ENCODE results near the gene SLC8A2.
A peak's percentile ranks its signal among the peaks of the same experiment; 100 is the strongest.

The SLC8A2 gene, protein sequence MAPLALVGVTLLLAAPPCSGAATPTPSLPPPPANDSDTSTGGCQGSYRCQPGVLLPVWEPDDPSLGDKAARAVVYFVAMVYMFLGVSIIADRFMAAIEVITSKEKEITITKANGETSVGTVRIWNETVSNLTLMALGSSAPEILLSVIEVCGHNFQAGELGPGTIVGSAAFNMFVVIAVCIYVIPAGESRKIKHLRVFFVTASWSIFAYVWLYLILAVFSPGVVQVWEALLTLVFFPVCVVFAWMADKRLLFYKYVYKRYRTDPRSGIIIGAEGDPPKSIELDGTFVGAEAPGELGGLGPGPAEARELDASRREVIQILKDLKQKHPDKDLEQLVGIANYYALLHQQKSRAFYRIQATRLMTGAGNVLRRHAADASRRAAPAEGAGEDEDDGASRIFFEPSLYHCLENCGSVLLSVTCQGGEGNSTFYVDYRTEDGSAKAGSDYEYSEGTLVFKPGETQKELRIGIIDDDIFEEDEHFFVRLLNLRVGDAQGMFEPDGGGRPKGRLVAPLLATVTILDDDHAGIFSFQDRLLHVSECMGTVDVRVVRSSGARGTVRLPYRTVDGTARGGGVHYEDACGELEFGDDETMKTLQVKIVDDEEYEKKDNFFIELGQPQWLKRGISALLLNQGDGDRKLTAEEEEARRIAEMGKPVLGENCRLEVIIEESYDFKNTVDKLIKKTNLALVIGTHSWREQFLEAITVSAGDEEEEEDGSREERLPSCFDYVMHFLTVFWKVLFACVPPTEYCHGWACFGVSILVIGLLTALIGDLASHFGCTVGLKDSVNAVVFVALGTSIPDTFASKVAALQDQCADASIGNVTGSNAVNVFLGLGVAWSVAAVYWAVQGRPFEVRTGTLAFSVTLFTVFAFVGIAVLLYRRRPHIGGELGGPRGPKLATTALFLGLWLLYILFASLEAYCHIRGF

GRCh38 chr19:47471733-47472457 is at the start of gene SLC8A2:
Gene SLC8A2 (minus strand): TSS chr19:47471893. CDS start chr19:47466403, 5,490 bp downstream.
- TF ChIP-seq, protein P1, sequence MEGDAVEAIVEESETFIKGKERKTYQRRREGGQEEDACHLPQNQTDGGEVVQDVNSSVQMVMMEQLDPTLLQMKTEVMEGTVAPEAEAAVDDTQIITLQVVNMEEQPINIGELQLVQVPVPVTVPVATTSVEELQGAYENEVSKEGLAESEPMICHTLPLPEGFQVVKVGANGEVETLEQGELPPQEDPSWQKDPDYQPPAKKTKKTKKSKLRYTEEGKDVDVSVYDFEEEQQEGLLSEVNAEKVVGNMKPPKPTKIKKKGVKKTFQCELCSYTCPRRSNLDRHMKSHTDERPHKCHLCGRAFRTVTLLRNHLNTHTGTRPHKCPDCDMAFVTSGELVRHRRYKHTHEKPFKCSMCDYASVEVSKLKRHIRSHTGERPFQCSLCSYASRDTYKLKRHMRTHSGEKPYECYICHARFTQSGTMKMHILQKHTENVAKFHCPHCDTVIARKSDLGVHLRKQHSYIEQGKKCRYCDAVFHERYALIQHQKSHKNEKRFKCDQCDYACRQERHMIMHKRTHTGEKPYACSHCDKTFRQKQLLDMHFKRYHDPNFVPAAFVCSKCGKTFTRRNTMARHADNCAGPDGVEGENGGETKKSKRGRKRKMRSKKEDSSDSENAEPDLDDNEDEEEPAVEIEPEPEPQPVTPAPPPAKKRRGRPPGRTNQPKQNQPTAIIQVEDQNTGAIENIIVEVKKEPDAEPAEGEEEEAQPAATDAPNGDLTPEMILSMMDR (IDR thresholded peaks at IDR 0.05; ENCODE audit: control insufficient read depth, insufficient read depth, low read depth, low read length, missing control alignments), result no peak
- no peak within 1 kb of the TSS for H3K4me3 ChIP-seq (ENCODE audit: control insufficient read depth, low read depth, low read length)
- peak; percentile 21 for DNase-seq (ENCODE audit: low read depth)

GRCh38 chr19:47520839-47521238 is 49.1 kb upstream of the SLC8A2 start:
- DNase-seq (ENCODE audit: low read depth), result no peak
- TF ChIP-seq, protein P1 (IDR thresholded peaks at IDR 0.05; ENCODE audit: control insufficient read depth, insufficient read depth, low read depth, low read length, missing control alignments), result no peak
- no peak overlapping the region for H3K4me3 ChIP-seq (ENCODE audit: control insufficient read depth, low read depth, low read length)

- TF ChIP-seq, protein P1 (IDR thresholded peaks at IDR 0.05; ENCODE audit: control insufficient read depth, insufficient read depth, low read depth, low read length, missing control alignments), result no peak
- DNase-seq (ENCODE audit: low read depth), result no peak
- no peak overlapping the region for H3K4me3 ChIP-seq (ENCODE audit: control insufficient read depth, low read depth, low read length)
Measured at GRCh38 chr19:47520343-47520806, 48.7 kb upstream of the SLC8A2 start.

DNA sequence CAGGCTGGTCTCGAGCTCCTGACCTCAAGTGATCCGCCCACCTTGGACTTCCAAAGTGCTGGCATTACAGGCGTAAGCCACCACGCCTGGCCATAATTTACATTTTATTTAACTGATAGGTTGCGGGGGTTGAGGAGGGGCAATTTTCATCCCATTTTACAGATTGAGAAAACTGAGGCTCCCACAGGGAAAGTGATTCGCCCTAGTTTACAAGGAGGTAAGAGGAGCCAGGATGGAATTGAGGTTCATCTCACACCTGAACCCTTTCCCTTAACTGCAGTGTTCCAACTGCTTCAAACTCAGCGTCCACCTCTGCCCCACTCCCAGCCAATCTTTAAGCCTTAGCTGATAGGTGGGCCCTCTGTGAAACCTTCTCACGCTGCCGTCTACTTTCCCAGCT is 47.2 kb upstream of the SLC8A2 start:
- no peak for DNase-seq (ENCODE audit: low read depth)
- TF ChIP-seq, protein P1 (IDR thresholded peaks at IDR 0.05; ENCODE audit: control insufficient read depth, insufficient read depth, low read depth, low read length, missing control alignments), result no peak
- no peak overlapping the region for H3K4me3 ChIP-seq (ENCODE audit: control insufficient read depth, low read depth, low read length)

DNA sequence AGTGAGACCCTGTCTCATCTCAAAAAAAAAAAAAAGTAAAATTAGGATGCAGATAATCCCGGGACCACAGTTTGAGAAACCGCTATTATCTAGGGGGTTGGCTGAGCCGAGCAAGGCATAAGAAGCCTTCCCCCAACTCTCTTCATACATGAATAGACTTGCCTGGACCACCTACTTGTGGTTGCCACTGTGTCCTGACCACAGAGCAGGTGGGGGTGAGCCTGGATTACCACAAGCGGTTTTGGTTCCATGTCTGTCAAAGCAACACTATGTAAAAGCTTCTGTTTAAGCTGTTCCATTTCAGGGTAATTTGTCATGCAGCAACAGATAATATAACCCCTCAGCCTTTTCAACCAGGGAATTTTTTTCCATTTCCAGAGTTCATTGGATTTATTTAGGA is 46.4 kb upstream of the SLC8A2 start:
- TF ChIP-seq, protein P1 (IDR thresholded peaks at IDR 0.05; ENCODE audit: control insufficient read depth, insufficient read depth, low read depth, low read length, missing control alignments), result no peak
- no peak for DNase-seq (ENCODE audit: low read depth)
- H3K4me3 ChIP-seq (ENCODE audit: control insufficient read depth, low read depth, low read length), result no peak overlapping the region
